GM12872 (cell line): ENCODE measurements around the gene PATJ.

Experiments used
- CTCF ChIP-seq: IDR thresholded peaks from 3 replicates; pipeline ENCODE4 v1.5.1; 2011; ENCODE audit warnings: low read depth, mild to moderate bottlenecking, low read length, moderate library complexity; ENCODE audit not compliant: insufficient read depth

The PATJ gene

GRCh38 chr1:61914823-61915482 is 172.7 kb downstream of the PATJ start:
- TF ChIP-seq CTCF, result no peak

GRCh38 chr1:61921435-61921834 is 179.2 kb downstream of the PATJ start:
- TF ChIP-seq CTCF, result no peak

GRCh38 chr1:61922950-61923480 is 180.7 kb downstream of the PATJ start:
- no peak for TF ChIP-seq CTCF

GRCh38 chr1:61925591-61926298 is 183.5 kb downstream of the PATJ start:
- TF ChIP-seq CTCF, result no peak

- no peak for TF ChIP-seq CTCF
These were observed 184.3 kb downstream of the PATJ start for GRCh38 chr1:61926597-61926996.

- no peak for TF ChIP-seq CTCF
These were observed 187.9 kb downstream of the PATJ start for GRCh38 chr1:61930116-61930645.

GRCh38 chr1:61931587-61932279 is 189.5 kb downstream of the PATJ start:
- no peak for TF ChIP-seq CTCF
